Measurements from ENCODE around the gene FAM111B. TPM values are rescaled to one million over a fixed set of nuclear protein-coding genes. Genes with fewer than 3 reads are reported as not detected.

FAM111B gene
- total and polyA plus RNA-seq, 3 donors from 2014 or later, result 0.24 to 0.81 TPM; not detected in 1

DNA sequence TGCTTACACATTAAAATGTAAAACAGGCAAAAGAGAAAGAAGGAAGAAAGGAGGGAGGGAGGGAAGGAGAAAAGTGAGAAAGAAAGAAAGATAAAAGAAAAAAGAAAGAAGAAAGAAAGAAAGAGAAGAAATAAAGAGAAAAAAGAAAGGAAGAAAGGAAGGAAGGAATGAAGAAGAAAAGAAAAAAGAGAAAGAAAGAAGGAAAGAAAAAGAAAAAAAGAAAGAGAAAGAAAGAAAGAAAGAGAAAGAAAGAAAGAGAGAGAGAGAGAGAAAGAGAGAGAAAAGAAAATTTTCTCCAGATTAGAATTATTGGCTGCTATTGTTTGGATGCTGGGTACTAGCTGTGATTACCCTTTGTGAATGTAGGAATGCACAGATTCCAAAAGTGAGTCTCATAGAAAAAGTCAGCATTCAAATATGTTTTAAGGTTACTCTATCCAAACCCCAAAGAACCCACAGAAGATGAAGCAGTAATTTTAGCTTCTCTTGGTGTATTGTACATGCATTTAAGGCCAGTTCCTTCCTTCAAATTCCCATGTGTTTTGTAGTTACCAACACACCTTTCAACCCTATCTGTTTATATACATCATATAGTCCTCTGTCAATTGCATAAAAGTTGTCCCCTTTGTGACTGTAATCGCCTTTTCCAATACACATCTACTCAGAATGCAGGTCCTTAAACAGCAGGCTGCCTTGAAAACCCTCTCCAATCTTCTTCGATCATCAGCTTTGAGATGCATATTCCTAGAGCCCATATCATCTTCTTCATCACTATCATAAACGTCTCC, 34.8 kb downstream of the FAM111B start:
- Histone ChIP-seq H3K4me3 (peak overlapping the region; percentile 79 to 82), H3K27me3 (no peaks in the 10 kb centered on the region), H3K4me1 (peaks cover 4% of the 10 kb centered on the region), H3K36me3 (ENCODE audit: low read depth, missing control alignments) (no peaks in the 10 kb centered on the region), H3K9me3 (no peaks in the 10 kb centered on the region), H3K27ac (peak overlapping the region; percentile 93 to 96)
- intact Hi-C loops (cut with DNase I; ENCODE audit: low total_unique reads), result no loop called here
- 0 to 2% methylated on average over 3 of the region's 3 CpGs for WGBS, 2 donors
- DNase-seq, result no peak
- TF ChIP-seq POLR2A (IDR thresholded peaks at IDR 0.05), result no peak
- TF ChIP-seq, protein P1, sequence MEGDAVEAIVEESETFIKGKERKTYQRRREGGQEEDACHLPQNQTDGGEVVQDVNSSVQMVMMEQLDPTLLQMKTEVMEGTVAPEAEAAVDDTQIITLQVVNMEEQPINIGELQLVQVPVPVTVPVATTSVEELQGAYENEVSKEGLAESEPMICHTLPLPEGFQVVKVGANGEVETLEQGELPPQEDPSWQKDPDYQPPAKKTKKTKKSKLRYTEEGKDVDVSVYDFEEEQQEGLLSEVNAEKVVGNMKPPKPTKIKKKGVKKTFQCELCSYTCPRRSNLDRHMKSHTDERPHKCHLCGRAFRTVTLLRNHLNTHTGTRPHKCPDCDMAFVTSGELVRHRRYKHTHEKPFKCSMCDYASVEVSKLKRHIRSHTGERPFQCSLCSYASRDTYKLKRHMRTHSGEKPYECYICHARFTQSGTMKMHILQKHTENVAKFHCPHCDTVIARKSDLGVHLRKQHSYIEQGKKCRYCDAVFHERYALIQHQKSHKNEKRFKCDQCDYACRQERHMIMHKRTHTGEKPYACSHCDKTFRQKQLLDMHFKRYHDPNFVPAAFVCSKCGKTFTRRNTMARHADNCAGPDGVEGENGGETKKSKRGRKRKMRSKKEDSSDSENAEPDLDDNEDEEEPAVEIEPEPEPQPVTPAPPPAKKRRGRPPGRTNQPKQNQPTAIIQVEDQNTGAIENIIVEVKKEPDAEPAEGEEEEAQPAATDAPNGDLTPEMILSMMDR (IDR thresholded peaks at IDR 0.05), result no peak

DNA sequence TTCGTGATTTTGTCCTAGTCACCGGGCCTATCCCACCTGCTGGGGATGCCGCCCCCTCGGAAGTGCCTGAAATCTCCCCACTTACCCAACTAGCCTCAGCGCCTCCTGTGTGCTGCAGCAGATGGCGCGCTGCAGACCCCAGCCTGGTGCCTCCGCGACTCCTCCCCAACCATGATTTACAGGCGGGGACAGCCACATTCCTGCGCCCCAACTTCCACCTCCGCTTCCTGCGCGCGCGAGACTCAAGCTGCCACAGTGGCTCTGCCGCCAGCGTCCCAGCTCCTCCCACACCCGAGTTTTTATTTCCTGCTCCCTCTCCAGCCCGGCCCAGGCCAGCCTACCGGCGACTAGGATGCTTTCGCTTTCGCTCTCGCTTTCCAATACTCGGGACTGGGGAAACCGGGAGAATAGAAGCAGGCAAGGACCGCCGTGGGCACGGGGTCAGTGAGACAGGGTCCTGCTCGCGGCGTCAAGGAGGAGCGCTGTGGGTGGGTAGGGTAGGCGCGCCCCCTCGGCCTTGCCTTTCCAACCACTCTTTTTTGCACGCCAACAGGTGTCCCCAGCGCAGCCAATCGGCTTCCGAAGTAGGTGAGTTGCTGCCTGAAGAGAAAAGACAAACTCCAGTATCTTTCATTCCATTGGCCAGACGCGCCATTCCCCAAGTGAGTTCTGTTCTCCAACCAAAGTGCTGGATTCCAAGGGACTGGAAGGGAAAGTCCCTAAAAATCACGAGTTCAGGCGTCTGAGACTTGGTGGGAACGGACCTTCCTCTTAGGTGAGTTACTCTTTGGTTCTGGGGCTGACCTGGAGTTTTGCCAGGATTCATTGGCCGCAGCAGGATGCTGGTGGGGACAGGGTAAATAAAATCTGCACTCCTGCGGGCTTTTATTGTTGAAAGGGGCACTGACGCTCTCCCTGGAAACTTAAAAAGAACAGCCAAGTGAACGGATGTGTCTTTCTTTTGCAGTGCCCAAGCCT, 35.8 kb downstream of the FAM111B start, which contains the start of gene FAM111A:
TSS of gene FAM111A (plus strand) at position 327 of the 978 bp plus-strand sequence. CDS start 6,017 bp downstream, outside the sequence.
- peaks cover 4% of the 10 kb centered on the region for H3K4me1 ChIP-seq
- H3K4me3 ChIP-seq, result peak within 1 kb of the TSS; percentile 79 to 82
- intact Hi-C loops (cut with DNase I; ENCODE audit: low total_unique reads), result no loop called here
- 0% methylated on average over 36 to 50 of the region's 50 CpGs for WGBS, 2 donors
- DNase-seq, result peak; percentile 90
- H3K27ac ChIP-seq, result peak within 1 kb of the TSS; percentile 93 to 96
- TF ChIP-seq, protein P1 (IDR thresholded peaks at IDR 0.05), result no peak
- TF ChIP-seq POLR2A (IDR thresholded peaks at IDR 0.05), result no peak
- no peaks in the 10 kb centered on the region for H3K9me3 ChIP-seq
- no peaks in the 10 kb centered on the region for H3K36me3 ChIP-seq (ENCODE audit: low read depth, missing control alignments)
- no peaks in the 10 kb centered on the region for H3K27me3 ChIP-seq

DNA sequence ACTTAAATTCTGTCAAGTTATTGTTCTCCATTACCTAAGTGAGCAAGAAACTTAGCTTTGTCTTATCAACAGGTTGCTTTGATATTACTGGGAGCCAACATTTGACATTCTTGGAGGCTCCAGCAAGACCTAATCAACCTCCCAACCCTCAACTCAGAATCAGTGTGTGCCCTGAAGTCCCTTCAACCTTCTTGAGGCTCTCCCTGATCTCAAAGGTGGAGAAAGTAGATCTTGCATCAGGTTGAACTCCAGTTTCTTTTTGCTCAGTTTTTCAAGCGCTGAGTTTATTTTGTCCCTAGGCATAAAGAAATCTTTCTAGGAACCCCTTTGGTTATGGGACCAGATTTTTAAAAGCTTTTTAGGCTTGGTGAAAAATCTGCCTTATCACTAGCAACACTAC, 37.1 kb downstream of the FAM111B start:
- H3K27me3 ChIP-seq, result no peaks in the 10 kb centered on the region
- TF ChIP-seq POLR2A (IDR thresholded peaks at IDR 0.05), result no peak
- TF ChIP-seq, protein P1 (IDR thresholded peaks at IDR 0.05), result no peak
- H3K27ac ChIP-seq, result peak overlapping the region; percentile 84 to 93
- intact Hi-C loops (cut with DNase I; ENCODE audit: low total_unique reads), result no loop called here
- H3K36me3 ChIP-seq (ENCODE audit: low read depth, missing control alignments), result no peaks in the 10 kb centered on the region
- peaks cover 4% of the 10 kb centered on the region for H3K4me1 ChIP-seq
- WGBS, 2 donors, result 63 to 82% methylated on average over 1 of the region's 1 CpG
- peak overlapping the region; percentile 34 to 58 for H3K4me3 ChIP-seq
- no peaks in the 10 kb centered on the region for H3K9me3 ChIP-seq
- DNase-seq, result no peak

DNA sequence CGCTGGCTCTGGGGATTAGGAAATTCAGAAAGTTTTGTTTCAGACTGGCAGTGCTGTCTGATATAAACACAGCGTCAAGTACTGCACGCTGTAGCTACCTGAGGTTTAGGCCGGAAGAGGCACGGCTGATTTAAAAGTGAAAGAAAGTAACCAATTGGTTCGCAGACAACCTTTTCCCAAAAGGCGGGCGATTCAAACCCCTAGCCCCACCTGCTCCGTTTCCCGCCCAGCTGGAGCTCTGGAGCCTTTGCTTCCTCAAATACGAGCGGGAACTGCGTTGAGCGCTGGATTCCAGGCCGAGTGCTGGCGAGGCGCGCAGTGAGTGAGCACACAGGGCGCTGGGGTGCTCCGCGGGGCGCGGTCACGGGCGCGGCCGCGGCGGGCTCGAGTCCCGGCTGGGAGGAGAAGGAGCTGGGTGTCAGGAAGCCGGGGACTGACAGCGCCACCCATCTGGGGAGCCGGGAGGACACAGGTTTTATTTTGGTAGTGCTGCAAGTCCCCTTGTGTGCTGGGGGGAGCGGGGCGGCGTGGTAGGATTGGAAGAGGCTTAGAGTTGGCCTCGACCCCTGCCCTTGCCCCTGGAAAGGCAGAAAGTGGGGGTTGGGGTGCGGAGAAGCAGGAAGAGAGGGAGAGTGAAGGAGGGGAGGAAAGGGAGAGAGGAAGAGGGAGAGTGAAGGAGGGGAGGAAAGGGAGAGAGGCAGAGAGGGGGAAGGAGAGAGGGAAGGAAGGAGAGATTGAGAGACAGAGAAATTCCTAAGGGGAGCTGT, 37.7 kb downstream of the FAM111B start:
- DNase-seq, result peak; percentile 86
- peak overlapping the region; percentile 84 to 93 for H3K27ac ChIP-seq
- H3K27me3 ChIP-seq, result no peaks in the 10 kb centered on the region
- no peak for TF ChIP-seq POLR2A (IDR thresholded peaks at IDR 0.05)
- TF ChIP-seq, protein P1 (IDR thresholded peaks at IDR 0.05), result no peak
- whole genome bisulfite sequencing, 2 donors, result 1 to 3% methylated on average over 16 to 39 of the region's 39 CpGs
- no peaks in the 10 kb centered on the region for H3K9me3 ChIP-seq
- H3K4me1 ChIP-seq, result peaks cover 4% of the 10 kb centered on the region
- no peaks in the 10 kb centered on the region for H3K36me3 ChIP-seq (ENCODE audit: low read depth, missing control alignments)
- peak overlapping the region; percentile 34 to 58 for H3K4me3 ChIP-seq
- intact Hi-C loops (cut with DNase I; ENCODE audit: low total_unique reads), result no loop called here

Data from testis (tissue), 3 donors.